GM13976 (cell line): ENCODE data around the gene FCHSD2.

ENCODE experiments used
- DNase-seq: peaks from one replicate; pipeline ENCODE4 v3.0.0; 2012; ENCODE audit warnings: low spot score
- CTCF ChIP-seq: IDR thresholded peaks from 2 replicates; pipeline ENCODE4 v1.5.1; 2012; ENCODE audit warnings: borderline replicate concordance, mild to moderate bottlenecking; ENCODE audit not compliant: insufficient read depth; ENCODE audit errors: extremely low read depth, missing control alignments, control extremely low read depth
- in situ Hi-C: fragments of 300-500 bp; cut with MboI; formaldehyde crosslinking; loops from one replicate; pipeline ENCODE4 v1.12.0; 2022; ENCODE audit warnings: low sequenced_read_pairs, mixed read lengths, inconsistent platforms; ENCODE audit not compliant: unreplicated experiment

Gene FCHSD2

GRCh38 chr11:73159297-73159696 is 17.2 kb upstream of the FCHSD2 start:
- no peak for TF ChIP-seq CTCF
- in situ Hi-C loops = no loop called here
- DNase-seq = no peak

- no peak for TF ChIP-seq CTCF
- no peak for DNase-seq
- in situ Hi-C loops = no loop called here
These were observed 16.4 kb upstream of the FCHSD2 start for GRCh38 chr11:73158356-73159051.

- in situ Hi-C loops = no loop called here
- DNase-seq = peak; percentile 75
- TF ChIP-seq CTCF = no peak
These were observed 15.2 kb upstream of the FCHSD2 start for GRCh38 chr11:73157101-73158010.

GRCh38 chr11:73156686-73157085 is 14.6 kb upstream of the FCHSD2 start:
- no peak for TF ChIP-seq CTCF
- in situ Hi-C loops = no loop called here
- DNase-seq = no peak

- in situ Hi-C loops = no loop called here
- TF ChIP-seq CTCF = no peak
- no peak for DNase-seq
These were observed 14.0 kb upstream of the FCHSD2 start for GRCh38 chr11:73156114-73156513.

- in situ Hi-C loops = no loop called here
- DNase-seq = no peak
- TF ChIP-seq CTCF = no peak
These were observed 13.0 kb upstream of the FCHSD2 start for GRCh38 chr11:73155102-73155501.
